Stimulated activated naive CD8-positive, alpha-beta T cell treated with anti-CD3 and anti-CD28 coated beads, Interleukin-15, Interleukin-2, amounts not matched to agents 100 U/mL and 50 U/mL, for 24 hours (primary cell): ENCODE results near the gene NAA50.

Source experiments
- ATAC-seq: fragments of 150-1000 bp; cut with Tn5 transposase; one replicate; pipeline ENCODE4 v1.10.0; 2021
- DNase-seq: peaks from one replicate; pipeline ENCODE4 v3.0.0; 2021

Gene NAA50

GRCh38 chr3:113745756-113746547 is at the start of gene NAA50:
Gene NAA50, minus strand, starts transcription at chr3:113746249. Its CDS starts 300 bp downstream, at chr3:113745949.
- peak; percentile 72 for ATAC-seq
- peak; percentile 96 for DNase-seq

GRCh38 chr3:113795693-113796092 is 49.6 kb upstream of the NAA50 start:
- ATAC-seq (no peak), DNase-seq (no peak)

- ATAC-seq (no peak), DNase-seq (no peak)
Measured at GRCh38 chr3:113794526-113794925, 48.5 kb upstream of the NAA50 start.

- ATAC-seq (no peak), DNase-seq (no peak)
Measured at GRCh38 chr3:113791381-113791780, 45.3 kb upstream of the NAA50 start.

- no peak for DNase-seq
- no peak for ATAC-seq
Measured at GRCh38 chr3:113783980-113784379, 37.9 kb upstream of the NAA50 start.

GRCh38 chr3:113783463-113783862 is 37.4 kb upstream of the NAA50 start:
- ATAC-seq (no peak), DNase-seq (no peak)

- no peak for ATAC-seq
- no peak for DNase-seq
Measured at GRCh38 chr3:113776564-113776963, 30.5 kb upstream of the NAA50 start.

- DNase-seq (no peak), ATAC-seq (no peak)
Measured at GRCh38 chr3:113775516-113775915, 29.5 kb upstream of the NAA50 start.

GRCh38 chr3:113773381-113773780 is 27.3 kb upstream of the NAA50 start:
- DNase-seq (no peak), ATAC-seq (no peak)

GRCh38 chr3:113771993-113772392 is 25.9 kb upstream of the NAA50 start:
- DNase-seq = no peak
- no peak for ATAC-seq

- no peak for DNase-seq
- ATAC-seq = peak; percentile 57
Measured at GRCh38 chr3:113769551-113769950, 23.5 kb upstream of the NAA50 start.

GRCh38 chr3:113764698-113765097 is 18.6 kb upstream of the NAA50 start:
- DNase-seq = no peak
- no peak for ATAC-seq

GRCh38 chr3:113758389-113759024 is 12.5 kb upstream of the NAA50 start:
- no peak for DNase-seq
- ATAC-seq = peak; percentile 46

GRCh38 chr3:113754494-113755159 is 8.6 kb upstream of the NAA50 start:
- no peak for DNase-seq
- no peak for ATAC-seq

- DNase-seq (no peak), ATAC-seq (no peak)
Measured at GRCh38 chr3:113753376-113753985, 7.4 kb upstream of the NAA50 start.

GRCh38 chr3:113751141-113751540 is 5.1 kb upstream of the NAA50 start:
- ATAC-seq = no peak

GRCh38 chr3:113747283-113748046 is 1.4 kb upstream of the NAA50 start:
- peak; percentile 48 for DNase-seq
- ATAC-seq = peak; percentile 50

More at GRCh38 chr3:113751141-113751540, 5.1 kb upstream of the NAA50 start:
- no peak for DNase-seq

GRCh38 chr3:113746548-113747282 is 666 bp upstream of the NAA50 start, which contains the start of gene ATP6V1A:
Gene ATP6V1A, plus strand, starts transcription at chr3:113747035. Its CDS starts 31,719 bp downstream, at chr3:113778754.
- DNase-seq (peak; percentile 83), ATAC-seq (peak; percentile 50)

- ATAC-seq (peak; percentile 74), DNase-seq (peak; percentile 71)
Measured at GRCh38 chr3:113744941-113745755, 901 bp downstream of the NAA50 start.

- ATAC-seq = no peak
- no peak for DNase-seq
Measured at GRCh38 chr3:113743006-113743630, 2.9 kb downstream of the NAA50 start.
